SK-N-SH (cell line): ENCODE results near the gene KCNQ5. TPM values are rescaled to one million over a fixed set of nuclear protein-coding genes. Genes with fewer than 3 reads are reported as not detected.

Experiments
- CTCF ChIA-PET: fragments of 300-600, 350-600 bp; formaldehyde crosslinking; extraction: SDS; loops from one replicate; lab custom pipeline; 2021; lab: Yijun Ruan, JAX
- POLR2A ChIA-PET: fragments of 350-600 bp; sonication (Branson Sonifier 250); formaldehyde crosslinking; extraction: SDS; loops from one replicate; lab custom pipeline; 2020; ENCODE audit warnings: antibody characterized with exemption, inconsistent platforms; lab: Yijun Ruan, JAX
- DNase-seq: peaks from one replicate; pipeline ENCODE4 v3.0.0; 2012
- H2AFZ ChIP-seq: fragments of 200-600 bp; sonication (generic); 2 replicates; pipeline ENCODE4 v1.8.1; 2016; ENCODE audit warnings: antibody characterized with exemption, mild to moderate bottlenecking, low read depth
- H3F3A ChIP-seq: fragments of 200-600 bp; sonication (generic); replicated peaks from 2 replicates; pipeline ENCODE3; 2016; ENCODE audit warnings: antibody characterized with exemption, mild to moderate bottlenecking; ENCODE audit not compliant: insufficient read depth
- H3K27ac ChIP-seq, 2 experiments: fragments of 200-500 bp in 1 of 2; fragments of 200-600 bp in 1 of 2; sonication (Bioruptor generic) in 1 of 2; sonication (generic), shearing (Covaris generic) in 1 of 2; 2 replicates each; pipeline versions ENCODE4 v1.5.1 to v1.6.1; 2014 to 2016; ENCODE audit warnings: low read depth in 2 of 2, inconsistent platforms in 1 of 2, low read length in 1 of 2, mild to moderate bottlenecking in 1 of 2, mixed read lengths in 1 of 2
- H3K27me3 ChIP-seq: fragments of 200-600 bp; sonication (generic), shearing (Covaris generic); 2 replicates; pipeline ENCODE4 v1.6.1; 2016; ENCODE audit warnings: mixed run types; ENCODE audit not compliant: insufficient read depth
- H3K36me3 ChIP-seq, 2 experiments: fragments of 200-500 bp in 1 of 2; fragments of 200-600 bp in 1 of 2; sonication (Bioruptor generic) in 1 of 2; sonication (generic) in 1 of 2; replicated peaks in 1 of 2; 2 replicates each; pipeline versions ENCODE3 to v1.5.1; 2014 to 2016; ENCODE audit warnings: low read length in 1 of 2, mild to moderate bottlenecking in 1 of 2; ENCODE audit not compliant: insufficient read depth in 2 of 2, control insufficient read depth in 1 of 2
- H3K4me1 ChIP-seq, 2 experiments: fragments of 200-500 bp in 1 of 2; fragments of 200-600 bp in 1 of 2; sonication (Bioruptor generic) in 1 of 2; sonication (generic), shearing (Covaris generic) in 1 of 2; 2 replicates each; pipeline versions ENCODE4 v1.5.1 to v1.6.1; 2014 to 2016; ENCODE audit warnings: low read depth in 1 of 2, low read length in 1 of 2, mixed run types in 1 of 2; ENCODE audit not compliant: insufficient read depth in 2 of 2, control insufficient read depth in 1 of 2
- H3K4me2 ChIP-seq: fragments of 200-600 bp; sonication (generic), shearing (Covaris generic); 2 replicates; pipeline ENCODE4 v1.6.1; 2017; ENCODE audit warnings: mixed run types
- H3K4me3 ChIP-seq, 2 experiments: fragments of 200-500 bp in 1 of 2; fragments of 200-600 bp in 1 of 2; sonication (Bioruptor generic) in 1 of 2; sonication (generic), shearing (Covaris generic) in 1 of 2; 2 replicates each; pipeline versions ENCODE4 v1.5.1 to v1.8.1; 2014 to 2016; ENCODE audit warnings: low read depth in 2 of 2, inconsistent platforms in 1 of 2, low read length in 1 of 2, mild to moderate bottlenecking in 1 of 2, mixed read lengths in 1 of 2, moderate library complexity in 1 of 2
- H3K79me2 ChIP-seq: fragments of 200-600 bp; sonication (generic); 2 replicates; pipeline ENCODE4 v1.8.1; 2017; ENCODE audit warnings: mild to moderate bottlenecking; ENCODE audit not compliant: insufficient read depth
- H3K9ac ChIP-seq: fragments of 200-600 bp; sonication (generic); 2 replicates; pipeline ENCODE4 v1.6.1; 2017; ENCODE audit warnings: mixed run types
- H3K9me2 ChIP-seq: fragments of 200-600 bp; sonication (generic); 2 replicates; pipeline ENCODE4 v1.6.1; 2017; ENCODE audit warnings: mixed run types
- H3K9me3 ChIP-seq: fragments of 200-600 bp; sonication (generic); 2 replicates; pipeline ENCODE4 v1.6.1; 2017; ENCODE audit warnings: mixed run types, mild to moderate bottlenecking, moderate library complexity
- H4K20me1 ChIP-seq: fragments of 200-600 bp; sonication (generic); 2 replicates; pipeline ENCODE4 v1.6.1; 2017; ENCODE audit warnings: mild to moderate bottlenecking, mixed run types; ENCODE audit not compliant: insufficient read depth
- EP300 ChIP-seq, 2 experiments: IDR thresholded peaks; 2 replicates each; pipeline versions ENCODE4 v1.4.0 to v1.6.1; 2012; ENCODE audit warnings: borderline replicate concordance in 1 of 2, low read depth in 1 of 2, low read length in 1 of 2
- JUND ChIP-seq: IDR thresholded peaks from 2 replicates; pipeline ENCODE4 v1.4.0; 2012
- MAX ChIP-seq: IDR thresholded peaks from 2 replicates; pipeline ENCODE4 v1.4.0; 2012; ENCODE audit warnings: low read depth
- POLR2AphosphoS5 ChIP-seq: IDR thresholded peaks from 2 replicates; pipeline ENCODE4 v1.6.1; 2012; ENCODE audit warnings: low read depth, low read length
- RXRA ChIP-seq: IDR thresholded peaks from 2 replicates; pipeline ENCODE4 v1.4.0; 2012; ENCODE audit warnings: low read depth, mild to moderate bottlenecking, borderline replicate concordance
- SIN3A ChIP-seq: IDR thresholded peaks from 2 replicates; pipeline ENCODE4 v1.6.1; 2012; ENCODE audit warnings: low read depth, mild to moderate bottlenecking, low read length, moderate library complexity, borderline replicate concordance
- SMC3 ChIP-seq: IDR thresholded peaks from 2 replicates; pipeline ENCODE4 v1.6.1; 2012; ENCODE audit warnings: low read depth, low read length, improper control_type of control experiment
- TCF12 ChIP-seq: IDR thresholded peaks from 2 replicates; pipeline ENCODE4 v1.4.0; 2012
- YY1 ChIP-seq: IDR thresholded peaks from 2 replicates; pipeline ENCODE4 v1.4.0; 2012; ENCODE audit warnings: low read depth, mild to moderate bottlenecking
- WGBS: methylation state at CpG from one replicate; pipeline ENCODE4 v1.1.6; 2017; ENCODE audit warnings: low lambda C conversion rate; 5-methylcytosine and 5-hydroxymethylcytosine counted together
- polyA plus RNA-seq, 3 experiments: library from polyadenylated mRNA; depleted of rRNA; stranded (reverse); fragments of >200 nt; gene quantifications; 2 replicates each; pipeline ENCODE4 v1.2.3, GENCODE V29; 2012
- TF ChIP-seq, protein P1 (sequence below): IDR thresholded peaks from 2 replicates; pipeline ENCODE4 v1.4.0; 2012; ENCODE audit warnings: low read depth, borderline replicate concordance
- TF ChIP-seq, protein P2 (sequence below): IDR thresholded peaks from 2 replicates; pipeline ENCODE4 v1.4.0; 2012; ENCODE audit warnings: low read depth, borderline replicate concordance
- TF ChIP-seq, protein P3 (sequence below): fragments of 150-350 bp; IDR thresholded peaks from 2 replicates; pipeline ENCODE4 v1.6.1; 2017; ENCODE audit warnings: antibody characterized with exemption, low read length, low read depth, borderline replicate concordance

The KCNQ5 gene
- polyA plus RNA-seq, 1 of the 3 experiments (the other 2 are of a cell fraction), result 3.2 TPM

- no peaks in the 10 kb centered on the region for H4K20me1 ChIP-seq
- DNase-seq, result no peak
- 53% methylated on average over 2 of the region's 2 CpGs for WGBS
- no peak overlapping the region for H3K9ac ChIP-seq
- H3K9me3 ChIP-seq, result peaks cover 5% of the 10 kb centered on the region; the same call in 1 of the 2 replicates
- peaks cover 6 to 8% of the 10 kb centered on the region in 2 experiments; a peak in 3 of 4 replicates for H3K4me1 ChIP-seq
- H3K27ac ChIP-seq, result no peak overlapping the region
- H3K4me2 ChIP-seq, result no peak overlapping the region
- ChIA-PET CTCF (interaction anchor here (0.6 kb wide), 1 partner anchor 17 kb away, joined by 3 read pairs; no protein-coding TSS in a partner anchor), POLR2A (no interaction called here)
- no peaks in the 10 kb centered on the region for H3K9me2 ChIP-seq
- no peak overlapping the region for H3K4me3 ChIP-seq
- no peak overlapping the region for H2AFZ ChIP-seq
- TF ChIP-seq RXRA, result no peak
- TF ChIP-seq JUND, result no peak
- TF ChIP-seq, protein P1, sequence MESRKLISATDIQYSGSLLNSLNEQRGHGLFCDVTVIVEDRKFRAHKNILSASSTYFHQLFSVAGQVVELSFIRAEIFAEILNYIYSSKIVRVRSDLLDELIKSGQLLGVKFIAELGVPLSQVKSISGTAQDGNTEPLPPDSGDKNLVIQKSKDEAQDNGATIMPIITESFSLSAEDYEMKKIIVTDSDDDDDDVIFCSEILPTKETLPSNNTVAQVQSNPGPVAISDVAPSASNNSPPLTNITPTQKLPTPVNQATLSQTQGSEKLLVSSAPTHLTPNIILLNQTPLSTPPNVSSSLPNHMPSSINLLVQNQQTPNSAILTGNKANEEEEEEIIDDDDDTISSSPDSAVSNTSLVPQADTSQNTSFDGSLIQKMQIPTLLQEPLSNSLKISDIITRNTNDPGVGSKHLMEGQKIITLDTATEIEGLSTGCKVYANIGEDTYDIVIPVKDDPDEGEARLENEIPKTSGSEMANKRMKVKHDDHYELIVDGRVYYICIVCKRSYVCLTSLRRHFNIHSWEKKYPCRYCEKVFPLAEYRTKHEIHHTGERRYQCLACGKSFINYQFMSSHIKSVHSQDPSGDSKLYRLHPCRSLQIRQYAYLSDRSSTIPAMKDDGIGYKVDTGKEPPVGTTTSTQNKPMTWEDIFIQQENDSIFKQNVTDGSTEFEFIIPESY, result no peak
- H3K27me3 ChIP-seq, result no peaks in the 10 kb centered on the region
- peaks cover 0 to 12% of the 10 kb centered on the region in 2 experiments for H3K36me3 ChIP-seq
- H3K79me2 ChIP-seq, result peaks cover 13% of the 10 kb centered on the region
- no peaks in the 10 kb centered on the region for H3F3A ChIP-seq
These were observed 352.4 kb downstream of the KCNQ5 start for GRCh38 chr6:72974276-72974675.

DNA sequence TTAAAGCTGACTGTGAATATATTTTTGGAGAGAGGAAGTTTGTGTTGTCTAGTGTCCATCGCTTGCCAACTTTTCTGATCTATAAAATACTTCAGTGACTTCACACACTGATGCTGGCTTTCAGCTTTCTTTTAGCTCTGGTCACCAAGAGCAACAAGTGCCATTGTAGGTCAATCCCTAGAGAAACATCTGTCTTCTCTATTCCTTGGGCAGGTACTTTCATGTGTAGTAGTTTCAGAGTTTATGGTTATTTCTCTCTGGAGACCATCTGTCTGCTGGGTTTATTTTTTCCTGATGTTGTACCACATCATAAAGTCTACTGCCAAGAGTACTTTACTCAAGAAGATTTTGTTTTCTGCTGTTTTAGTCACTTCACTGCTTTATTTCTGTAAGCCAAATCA lies 353.5 kb downstream of the KCNQ5 start:
- TF ChIP-seq, protein P2, sequence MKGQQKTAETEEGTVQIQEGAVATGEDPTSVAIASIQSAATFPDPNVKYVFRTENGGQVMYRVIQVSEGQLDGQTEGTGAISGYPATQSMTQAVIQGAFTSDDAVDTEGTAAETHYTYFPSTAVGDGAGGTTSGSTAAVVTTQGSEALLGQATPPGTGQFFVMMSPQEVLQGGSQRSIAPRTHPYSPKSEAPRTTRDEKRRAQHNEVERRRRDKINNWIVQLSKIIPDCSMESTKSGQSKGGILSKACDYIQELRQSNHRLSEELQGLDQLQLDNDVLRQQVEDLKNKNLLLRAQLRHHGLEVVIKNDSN, result no peak
- no peak for TF ChIP-seq MAX
- no peak for TF ChIP-seq EP300 (IDR thresholded peaks at IDR 0.05; ENCODE audit: borderline replicate concordance in 1 of 2, low read depth in 1 of 2, low read length in 1 of 2)
- TF ChIP-seq, protein P3, sequence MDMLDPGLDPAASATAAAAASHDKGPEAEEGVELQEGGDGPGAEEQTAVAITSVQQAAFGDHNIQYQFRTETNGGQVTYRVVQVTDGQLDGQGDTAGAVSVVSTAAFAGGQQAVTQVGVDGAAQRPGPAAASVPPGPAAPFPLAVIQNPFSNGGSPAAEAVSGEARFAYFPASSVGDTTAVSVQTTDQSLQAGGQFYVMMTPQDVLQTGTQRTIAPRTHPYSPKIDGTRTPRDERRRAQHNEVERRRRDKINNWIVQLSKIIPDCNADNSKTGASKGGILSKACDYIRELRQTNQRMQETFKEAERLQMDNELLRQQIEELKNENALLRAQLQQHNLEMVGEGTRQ, result no peak
- TF ChIP-seq SMC3, result no peak
- no peak for TF ChIP-seq POLR2AphosphoS5
- no peak for TF ChIP-seq SIN3A
- TF ChIP-seq TCF12, result no peak
- no peak for TF ChIP-seq YY1
- TF ChIP-seq, all 33 proteins: peak for 0
- no peak overlapping the region for H2AFZ ChIP-seq
- POLR2A ChIA-PET, result no interaction called here
- CTCF ChIA-PET, result no interaction called here
- no peak for DNase-seq
- 76% methylated on average over 1 of the region's 1 CpG for WGBS
- H3K36me3 ChIP-seq, result peaks cover 0 to 4% of the 10 kb centered on the region in 2 experiments
- peaks cover 17% of the 10 kb centered on the region for H3K79me2 ChIP-seq
- no peak overlapping the region for H3K9ac ChIP-seq
- no peaks in the 10 kb centered on the region for H3F3A ChIP-seq
- H3K27me3 ChIP-seq, result no peaks in the 10 kb centered on the region
- no peak overlapping the region for H3K4me2 ChIP-seq
- H3K9me2 ChIP-seq, result no peaks in the 10 kb centered on the region
- H3K9me3 ChIP-seq, result peaks cover 7% of the 10 kb centered on the region; the same call in 1 of the 2 replicates
- H3K27ac ChIP-seq, result no peak overlapping the region
- no peak overlapping the region for H3K4me3 ChIP-seq
- H4K20me1 ChIP-seq, result no peaks in the 10 kb centered on the region
- peaks cover 6 to 8% of the 10 kb centered on the region in 2 experiments; a peak in 3 of 4 replicates for H3K4me1 ChIP-seq
